ENCODE results near the gene SRXN1.
"Not testable (repeated sequence)": the region's sequence is repeated elsewhere in the genome, so short reads cannot be mapped to it uniquely, and the experiment has no call there.

Gene SRXN1

GRCh38 chr20:650281-650680, 2.7 kb downstream of the SRXN1 start:
- H3K9me3 ChIP-seq (ENCODE audit: control insufficient read depth, low read length), result no peaks in the 10 kb centered on the region

GRCh38 chr20:647479-648019, 5.5 kb downstream of the SRXN1 start:
- no peaks in the 10 kb centered on the region for H3K9me3 ChIP-seq (ENCODE audit: control insufficient read depth, low read length)
- H3K36me3 ChIP-seq (ENCODE audit: control insufficient read depth, insufficient read depth, low read length), result peaks cover 10% of the 10 kb centered on the region
- H3K4me1 ChIP-seq (ENCODE audit: control insufficient read depth, insufficient read depth, low read length), result peaks cover 12% of the 10 kb centered on the region
- no peak overlapping the region for H3K4me3 ChIP-seq (ENCODE audit: low read length)
- peaks cover 8% of the 10 kb centered on the region for H3K27me3 ChIP-seq (ENCODE audit: control insufficient read depth, insufficient read depth, low read length)
- no peak overlapping the region for H3K9ac ChIP-seq (ENCODE audit: low read length)

More at GRCh38 chr20:650281-650680, 2.7 kb downstream of the SRXN1 start:
- Histone ChIP-seq H3K27me3 (ENCODE audit: control insufficient read depth, insufficient read depth, low read length) (no peaks in the 10 kb centered on the region), H3K4me1 (ENCODE audit: control insufficient read depth, insufficient read depth, low read length) (peaks cover 18% of the 10 kb centered on the region), H3K4me3 (ENCODE audit: low read length) (no peak overlapping the region), H3K36me3 (ENCODE audit: control insufficient read depth, insufficient read depth, low read length) (peaks cover 10% of the 10 kb centered on the region), H3K9ac (ENCODE audit: low read length) (no peak overlapping the region)

- Histone ChIP-seq H3K36me3 (ENCODE audit: control insufficient read depth, insufficient read depth, low read length) (peaks cover 10% of the 10 kb centered on the region), H3K9ac (ENCODE audit: low read length) (no peak overlapping the region), H3K4me1 (ENCODE audit: control insufficient read depth, insufficient read depth, low read length) (peaks cover 6% of the 10 kb centered on the region), H3K27me3 (ENCODE audit: control insufficient read depth, insufficient read depth, low read length) (peaks cover 10% of the 10 kb centered on the region), H3K4me3 (ENCODE audit: low read length) (no peak overlapping the region), H3K9me3 (ENCODE audit: control insufficient read depth, low read length) (no peaks in the 10 kb centered on the region)
Measured at GRCh38 chr20:646868-647233, 6.1 kb downstream of the SRXN1 start.

- H3K4me1 ChIP-seq (ENCODE audit: control insufficient read depth, insufficient read depth, low read length), result peaks cover 6% of the 10 kb centered on the region
- H3K9ac ChIP-seq (ENCODE audit: low read length), result no peak overlapping the region
- peaks cover 10% of the 10 kb centered on the region for H3K27me3 ChIP-seq (ENCODE audit: control insufficient read depth, insufficient read depth, low read length)
- H3K36me3 ChIP-seq (ENCODE audit: control insufficient read depth, insufficient read depth, low read length), result peaks cover 10% of the 10 kb centered on the region
- no peaks in the 10 kb centered on the region for H3K9me3 ChIP-seq (ENCODE audit: control insufficient read depth, low read length)
- H3K4me3 ChIP-seq (ENCODE audit: low read length), result no peak overlapping the region
Measured at GRCh38 chr20:646107-646867, 6.7 kb downstream of the SRXN1 start.

- Histone ChIP-seq H3K36me3 (ENCODE audit: control insufficient read depth, insufficient read depth, low read length) (peaks cover 10% of the 10 kb centered on the region), H3K4me3 (ENCODE audit: low read length) (no peak overlapping the region), H3K27me3 (ENCODE audit: control insufficient read depth, insufficient read depth, low read length) (peaks cover 10% of the 10 kb centered on the region), H3K4me1 (ENCODE audit: control insufficient read depth, insufficient read depth, low read length) (peaks cover 6% of the 10 kb centered on the region), H3K9me3 (ENCODE audit: control insufficient read depth, low read length) (no peaks in the 10 kb centered on the region), H3K9ac (ENCODE audit: low read length) (no peak overlapping the region)
Measured at GRCh38 chr20:645318-646106, 7.5 kb downstream of the SRXN1 start.

GRCh38 chr20:644692-645317, 8.2 kb downstream of the SRXN1 start:
- H3K9ac ChIP-seq (ENCODE audit: low read length), result no peak overlapping the region
- H3K9me3 ChIP-seq (ENCODE audit: control insufficient read depth, low read length), result no peaks in the 10 kb centered on the region

GRCh38 chr20:642398-643174, 10.4 kb downstream of the SRXN1 start:
- no peak overlapping the region for H3K9ac ChIP-seq (ENCODE audit: low read length)
- no peak overlapping the region for H3K4me3 ChIP-seq (ENCODE audit: low read length)
- no peaks in the 10 kb centered on the region for H3K36me3 ChIP-seq (ENCODE audit: control insufficient read depth, insufficient read depth, low read length)
- peaks cover 6% of the 10 kb centered on the region for H3K4me1 ChIP-seq (ENCODE audit: control insufficient read depth, insufficient read depth, low read length)
- H3K27me3 ChIP-seq (ENCODE audit: control insufficient read depth, insufficient read depth, low read length), result peaks cover 10% of the 10 kb centered on the region
- no peaks in the 10 kb centered on the region for H3K9me3 ChIP-seq (ENCODE audit: control insufficient read depth, low read length)

More at GRCh38 chr20:644692-645317, 8.2 kb downstream of the SRXN1 start:
- peaks cover 10% of the 10 kb centered on the region for H3K36me3 ChIP-seq (ENCODE audit: control insufficient read depth, insufficient read depth, low read length)
- H3K4me3 ChIP-seq (ENCODE audit: low read length), result no peak overlapping the region
- peaks cover 10% of the 10 kb centered on the region for H3K27me3 ChIP-seq (ENCODE audit: control insufficient read depth, insufficient read depth, low read length)
- peaks cover 6% of the 10 kb centered on the region for H3K4me1 ChIP-seq (ENCODE audit: control insufficient read depth, insufficient read depth, low read length)

GRCh38 chr20:642013-642397, 11.0 kb downstream of the SRXN1 start:
- H3K4me1 ChIP-seq (ENCODE audit: control insufficient read depth, insufficient read depth, low read length); H3K27me3 ChIP-seq (ENCODE audit: control insufficient read depth, insufficient read depth, low read length); H3K9ac ChIP-seq (ENCODE audit: low read length); H3K36me3 ChIP-seq (ENCODE audit: control insufficient read depth, insufficient read depth, low read length); H3K4me3 ChIP-seq (ENCODE audit: low read length); H3K9me3 ChIP-seq (ENCODE audit: control insufficient read depth, low read length): not testable (repeated sequence)

GRCh38 chr20:641516-641875, 11.5 kb downstream of the SRXN1 start:
- Histone ChIP-seq H3K4me3 (ENCODE audit: low read length) (no peak overlapping the region), H3K27me3 (ENCODE audit: control insufficient read depth, insufficient read depth, low read length) (peaks cover 10% of the 10 kb centered on the region), H3K4me1 (ENCODE audit: control insufficient read depth, insufficient read depth, low read length) (peaks cover 6% of the 10 kb centered on the region), H3K9me3 (ENCODE audit: control insufficient read depth, low read length) (no peaks in the 10 kb centered on the region), H3K36me3 (ENCODE audit: control insufficient read depth, insufficient read depth, low read length) (no peaks in the 10 kb centered on the region), H3K9ac (ENCODE audit: low read length) (no peak overlapping the region)

- Histone ChIP-seq H3K27me3 (ENCODE audit: control insufficient read depth, insufficient read depth, low read length) (peaks cover 10% of the 10 kb centered on the region), H3K36me3 (ENCODE audit: control insufficient read depth, insufficient read depth, low read length) (no peaks in the 10 kb centered on the region), H3K4me3 (ENCODE audit: low read length) (no peak overlapping the region), H3K9me3 (ENCODE audit: control insufficient read depth, low read length) (no peaks in the 10 kb centered on the region), H3K4me1 (ENCODE audit: control insufficient read depth, insufficient read depth, low read length) (peaks cover 6% of the 10 kb centered on the region), H3K9ac (ENCODE audit: low read length) (no peak overlapping the region)
Measured at GRCh38 chr20:640674-641515, 12.1 kb downstream of the SRXN1 start.

GRCh38 chr20:638579-638978, 14.4 kb downstream of the SRXN1 start:
- H3K9ac ChIP-seq (ENCODE audit: low read length), result no peak overlapping the region
- H3K9me3 ChIP-seq (ENCODE audit: control insufficient read depth, low read length), result no peaks in the 10 kb centered on the region
- no peak overlapping the region for H3K4me3 ChIP-seq (ENCODE audit: low read length)
- H3K27me3 ChIP-seq (ENCODE audit: control insufficient read depth, insufficient read depth, low read length), result peaks cover 14% of the 10 kb centered on the region
- no peaks in the 10 kb centered on the region for H3K36me3 ChIP-seq (ENCODE audit: control insufficient read depth, insufficient read depth, low read length)
- no peaks in the 10 kb centered on the region for H3K4me1 ChIP-seq (ENCODE audit: control insufficient read depth, insufficient read depth, low read length)

All from mucosa of stomach (tissue), 1 donor.